GM23248 (cell line): Measurements from ENCODE around the gene TRIM29. TPM values are rescaled to one million over a fixed set of nuclear protein-coding genes. Genes with fewer than 3 reads are reported as not detected.

Experiments
- DNase-seq: peaks from one replicate; pipeline ENCODE4 v3.0.0-alpha.2; 2015
- H2AFZ ChIP-seq: fragments of 200-600 bp; sonication (generic); 2 replicates; pipeline ENCODE4 v1.6.1; 2016; ENCODE audit warnings: antibody characterized with exemption
- H3F3A ChIP-seq: fragments of 200-600 bp; sonication (generic); 2 replicates; pipeline ENCODE4 v1.6.1; 2016; ENCODE audit warnings: mild to moderate bottlenecking, antibody characterized with exemption, mixed run types; ENCODE audit not compliant: insufficient read depth
- H3K27ac ChIP-seq: fragments of 200-600 bp; sonication (generic); 2 replicates; pipeline ENCODE4 v1.5.1; 2016; ENCODE audit warnings: mild to moderate bottlenecking
- H3K27me3 ChIP-seq: fragments of 200-600 bp; sonication (generic); replicated peaks from 2 replicates; pipeline ENCODE4 v1.6.1; 2016; ENCODE audit warnings: mild to moderate bottlenecking; ENCODE audit not compliant: insufficient read depth
- H3K36me3 ChIP-seq: fragments of 200-600 bp; sonication (generic); 2 replicates; pipeline ENCODE4 v1.6.1; 2016; ENCODE audit warnings: low read depth, mild to moderate bottlenecking
- H3K4me1 ChIP-seq: fragments of 200-600 bp; sonication (generic); 2 replicates; pipeline ENCODE4 v1.6.1; 2016; ENCODE audit warnings: mild to moderate bottlenecking; ENCODE audit not compliant: insufficient read depth
- H3K4me2 ChIP-seq: fragments of 200-600 bp; sonication (generic); one replicate; pipeline ENCODE4 v1.6.1; 2016; ENCODE audit warnings: mild to moderate bottlenecking; ENCODE audit not compliant: unreplicated experiment
- H3K4me3 ChIP-seq: fragments of 200-600 bp; sonication (generic); 2 replicates; pipeline ENCODE4 v1.5.1; 2016; ENCODE audit warnings: mild to moderate bottlenecking
- H3K79me2 ChIP-seq: fragments of 200-600 bp; sonication (generic); 2 replicates; pipeline ENCODE4 v1.6.1; 2016; ENCODE audit warnings: mild to moderate bottlenecking; ENCODE audit not compliant: insufficient read depth
- H3K9ac ChIP-seq: fragments of 200-600 bp; sonication (generic); 2 replicates; pipeline ENCODE4 v1.6.1; 2016; ENCODE audit warnings: mild to moderate bottlenecking
- H3K9me2 ChIP-seq: fragments of 200-600 bp; sonication (generic); 2 replicates; pipeline ENCODE4 v1.6.1; 2016; ENCODE audit warnings: mixed run types, mild to moderate bottlenecking, moderate library complexity; ENCODE audit not compliant: insufficient read depth
- H3K9me3 ChIP-seq: fragments of 200-600 bp; sonication (generic); one replicate; pipeline ENCODE4 v1.6.1; 2017; ENCODE audit warnings: low read depth
- H4K20me1 ChIP-seq: fragments of 200-600 bp; sonication (generic); 2 replicates; pipeline ENCODE4 v1.6.0; 2016; ENCODE audit not compliant: insufficient read depth
- EZH2 ChIP-seq: fragments of 200-600 bp; sonication (generic); IDR thresholded peaks from 2 replicates; pipeline ENCODE4 v1.6.1; 2018; ENCODE audit warnings: antibody characterized with exemption, mild to moderate bottlenecking; ENCODE audit not compliant: insufficient read depth, poor library complexity, severe bottlenecking
- EZH2phosphoT487 ChIP-seq: fragments of 200-600 bp; sonication (generic); IDR thresholded peaks from 2 replicates; pipeline ENCODE4 v1.6.1; 2018; ENCODE audit warnings: antibody characterized with exemption, moderate library complexity, mild to moderate bottlenecking, low read depth; ENCODE audit not compliant: insufficient read depth
- WGBS, 2 experiments: methylation state at CpG; one replicate each; pipeline ENCODE4 v1.1.6; 2015 to 2017; ENCODE audit warnings: low lambda C conversion rate in 2 of 2, low coverage in 1 of 2; ENCODE audit errors: missing lambda C conversion rate in 2 of 2; 5-methylcytosine and 5-hydroxymethylcytosine counted together
- in situ Hi-C: fragments of 300-500 bp; cut with MboI; formaldehyde crosslinking; loops from 2 replicates; pipeline ENCODE4 v1.15.0; 2020
- polyA plus RNA-seq: library from polyadenylated mRNA; unstranded; fragments of >200 nt; fragmentation: Nextera tagmentation; extraction: Ambion mirVana; gene quantifications from 2 replicates; pipeline ENCODE4 v1.2.1, GENCODE V29; 2016
- total RNA-seq: library from RNA; depleted of rRNA; stranded (reverse); fragments of >200 nt; shearing (Covaris generic); gene quantifications from 2 replicates; pipeline ENCODE4 v1.2.3, GENCODE V29; 2014

Gene TRIM29
- total and polyA plus RNA-seq, 2 experiments from 2014 or later: 0.86 TPM; not detected in 1

GRCh38 chr11:120133216-120134105, 4.5 kb downstream of the TRIM29 start:
- Histone ChIP-seq H2AFZ (no peak overlapping the region), H3K9me2 (no peaks in the 10 kb centered on the region), H3K79me2 (no peaks in the 10 kb centered on the region), H3K4me2 (no peak overlapping the region), H3K36me3 (no peaks in the 10 kb centered on the region), H3K4me1 (peaks cover 7% of the 10 kb centered on the region), H3K4me3 (no peak overlapping the region), H3K27me3 (peaks cover 16% of the 10 kb centered on the region; the same call in 1 of the 2 replicates), H4K20me1 (no peaks in the 10 kb centered on the region), H3K27ac (no peak overlapping the region), H3F3A (no peaks in the 10 kb centered on the region), H3K9ac (no peak overlapping the region), H3K9me3 (no peaks in the 10 kb centered on the region)
- TF ChIP-seq EZH2 (no peak), EZH2phosphoT487 (no peak)
- WGBS, 2 experiments: 60 to 66% methylated on average over 11 of the region's 11 CpGs
- in situ Hi-C loops: no loop called here
- DNase-seq: no peak

- TF ChIP-seq EZH2 (no peak), EZH2phosphoT487 (no peak)
- peaks cover 11% of the 10 kb centered on the region for H3K4me1 ChIP-seq
- DNase-seq: no peak
- in situ Hi-C loops: no loop called here
- H3K4me2 ChIP-seq: no peak overlapping the region
- no peak overlapping the region for H3K27ac ChIP-seq
- H3K79me2 ChIP-seq: no peaks in the 10 kb centered on the region
- H3F3A ChIP-seq: 0 out of 2 replicates have a peak, but pooled peaks cover 5% of the 10 kb centered on the region
- no peaks in the 10 kb centered on the region for H3K9me3 ChIP-seq
- H2AFZ ChIP-seq: no peak overlapping the region
- 67 to 68% methylated on average over 4 of the region's 4 CpGs for WGBS, 2 experiments
- H3K9me2 ChIP-seq: no peaks in the 10 kb centered on the region
- 0 out of 2 replicates have a peak, but pooled peaks cover 16% of the 10 kb centered on the region for H3K27me3 ChIP-seq
- no peak overlapping the region for H3K4me3 ChIP-seq
- no peaks in the 10 kb centered on the region for H4K20me1 ChIP-seq
- H3K36me3 ChIP-seq: no peaks in the 10 kb centered on the region
- H3K9ac ChIP-seq: no peak overlapping the region
Measured at GRCh38 chr11:120132645-120133185, 5.2 kb downstream of the TRIM29 start.

DNA sequence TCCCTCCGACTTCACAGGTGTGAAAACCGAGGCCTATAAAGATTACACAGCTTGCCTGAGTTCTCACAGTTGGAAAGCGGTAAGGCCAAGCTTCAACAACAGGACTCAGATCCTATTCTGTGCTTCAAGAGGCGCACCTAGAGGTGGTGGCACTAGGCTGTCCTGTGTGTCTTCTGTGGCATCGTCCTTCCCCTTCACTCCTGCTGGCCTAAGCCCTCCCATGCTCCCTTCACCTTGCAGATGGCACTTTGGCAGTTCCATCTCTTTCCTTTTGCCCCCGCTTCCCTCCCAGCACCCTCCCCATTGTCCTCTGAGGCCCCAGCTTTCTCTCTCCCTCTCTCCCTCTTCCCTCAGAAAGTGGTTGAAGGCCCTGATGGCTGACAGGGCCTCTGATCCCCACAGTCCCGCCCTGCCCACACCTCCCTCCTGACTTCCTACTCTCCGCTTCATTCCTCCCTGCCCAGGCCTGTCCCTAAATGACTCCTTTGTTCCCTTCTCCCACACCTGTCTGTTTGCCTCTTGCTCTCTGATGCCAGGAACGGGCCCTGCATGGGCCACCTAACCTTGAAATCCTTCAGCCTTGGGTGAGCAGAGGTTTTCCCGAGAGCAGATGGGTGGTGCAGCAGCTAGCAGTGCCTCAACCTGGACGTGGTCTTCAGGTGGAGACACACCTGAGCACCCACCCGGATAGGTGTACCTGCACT, 5.8 kb downstream of the TRIM29 start:
- no peak for DNase-seq
- in situ Hi-C loops: no loop called here
- Histone ChIP-seq H2AFZ (no peak overlapping the region), H3K27ac (no peak overlapping the region), H3K9me2 (no peaks in the 10 kb centered on the region), H3K9me3 (no peaks in the 10 kb centered on the region), H3K9ac (no peak overlapping the region), H3K4me1 (peaks cover 11% of the 10 kb centered on the region), H4K20me1 (no peaks in the 10 kb centered on the region), H3K79me2 (no peaks in the 10 kb centered on the region), H3K4me2 (no peak overlapping the region), H3K4me3 (no peak overlapping the region), H3K36me3 (no peaks in the 10 kb centered on the region), H3K27me3 (0 out of 2 replicates have a peak, but pooled peaks cover 16% of the 10 kb centered on the region), H3F3A (0 out of 2 replicates have a peak, but pooled peaks cover 5% of the 10 kb centered on the region)
- TF ChIP-seq EZH2: no peak
- TF ChIP-seq EZH2phosphoT487: no peak
- 54 to 59% methylated on average over 11 to 12 of the region's 12 CpGs for WGBS, 2 experiments

GRCh38 chr11:120130991-120131760, 6.7 kb downstream of the TRIM29 start:
- H4K20me1 ChIP-seq: no peaks in the 10 kb centered on the region
- 0 out of 2 replicates have a peak, but pooled peaks cover 5% of the 10 kb centered on the region for H3F3A ChIP-seq
- no peak overlapping the region for H3K27ac ChIP-seq
- H3K4me2 ChIP-seq: no peak overlapping the region
- no peak overlapping the region for H2AFZ ChIP-seq
- peaks cover 11% of the 10 kb centered on the region for H3K4me1 ChIP-seq
- in situ Hi-C loops: no loop called here
- TF ChIP-seq EZH2 (no peak), EZH2phosphoT487 (no peak)
- no peaks in the 10 kb centered on the region for H3K9me3 ChIP-seq
- no peaks in the 10 kb centered on the region for H3K9me2 ChIP-seq
- 81 to 87% methylated on average over 8 of the region's 8 CpGs for WGBS, 2 experiments
- no peaks in the 10 kb centered on the region for H3K79me2 ChIP-seq
- DNase-seq: no peak
- H3K36me3 ChIP-seq: no peaks in the 10 kb centered on the region
- H3K27me3 ChIP-seq: 0 out of 2 replicates have a peak, but pooled peaks cover 9% of the 10 kb centered on the region
- no peak overlapping the region for H3K9ac ChIP-seq
- H3K4me3 ChIP-seq: no peak overlapping the region
